Ovary (tissue), 9 donors: ENCODE results near the gene IFNAR2. TPM values are rescaled to one million over a fixed set of nuclear protein-coding genes. Genes with fewer than 3 reads are reported as not detected.

Experiments used
- DNase-seq, 5 donors: peaks; one replicate each; pipeline ENCODE4 v3.0.0-alpha.2; 2019 to 2020
- H3K27ac ChIP-seq, 2 donors: fragments of 200-600 bp; one replicate each; pipeline versions ENCODE4 v1.5.1 to v1.8.0; 2019 to 2022
- H3K27me3 ChIP-seq: fragments of 200-600 bp; one replicate; pipeline ENCODE4 v1.8.0; 2022
- H3K36me3 ChIP-seq: fragments of 200-600 bp; sonication (generic); one replicate; pipeline ENCODE4 v1.5.1; 2019
- H3K4me1 ChIP-seq: one replicate; pipeline ENCODE4 v1.8.1; 2013; ENCODE audit warnings: mild to moderate bottlenecking, moderate library complexity; ENCODE audit not compliant: insufficient read depth
- H3K4me3 ChIP-seq: fragments of 200-600 bp; sonication (generic); one replicate; pipeline ENCODE4 v1.5.1; 2017
- H3K9me3 ChIP-seq, 2 donors: fragments of 200-600 bp in 1 of 2; sonication (generic) in 1 of 2; one replicate each; pipeline versions ENCODE4 v1.5.1 to v1.8.1; 2013 to 2019; ENCODE audit warnings: mild to moderate bottlenecking in 1 of 2, moderate library complexity in 1 of 2
- EP300 ChIP-seq: sonication (generic); formaldehyde crosslinking; IDR thresholded peaks from one replicate; pipeline ENCODE4 v1.6.1; 2017; ENCODE audit warnings: antibody characterized with exemption
- POLR2A ChIP-seq: fragments of 450-650 bp; IDR thresholded peaks from one replicate; pipeline ENCODE4 v1.6.1; 2017; ENCODE audit warnings: antibody characterized with exemption, mild to moderate bottlenecking, moderate library complexity
- WGBS, 3 donors: extraction: QIAGEN DNeasy Blood & Tissue Kit in 1 of 3; methylation state at CpG; one replicate each; pipeline versions ENCODE4 v1.1.5 to v1.1.7; 2013 to 2017; 5-methylcytosine and 5-hydroxymethylcytosine counted together
- intact Hi-C, 4 donors: fragments of 100-400 bp; cut with DNase I; formaldehyde crosslinking; loops; one replicate each; pipeline versions ENCODE4 v1.11.0 to v1.15.1; 2022 to 2023
- polyA plus RNA-seq, 2 donors: library from polyadenylated mRNA; stranded (reverse); fragments of 200-250 nt in 1 of 2; fragments of 350-450 nt in 1 of 2; fragmentation: Illumina TruSeq in 1 of 2; extraction: RNeasy Lipid Tissue Mini Kit (QIAGEN cat#74804) in 1 of 2; gene quantifications; one replicate each; pipeline ENCODE4 v1.2.3, GENCODE V29; 2013 to 2014
- total RNA-seq, 7 donors: library from RNA; depleted of rRNA in 2 of 7; stranded (reverse); fragments of >200 nt in 2 of 7; fragmentation: NEBNext Ultra II Directional in 3 of 7; extraction: Animal tissue kit (Norgen Biotek cat#: 25700) in 3 of 7; gene quantifications; one replicate each; pipeline versions ENCODE4 v1.1.0 to v1.2.4, GENCODE V29; 2016 to 2023
- TF ChIP-seq, protein P1 (sequence below), 3 donors: fragments of 450-650 bp in 2 of 3; fragments of 200-600 bp in 1 of 3; IDR thresholded peaks; one replicate each; pipeline versions ENCODE4 v1.5.1 to v1.8.0; 2016 to 2022; ENCODE audit warnings: antibody characterized with exemption in 3 of 3, mild to moderate bottlenecking in 1 of 3
- donor health status: DM: no; HTN: no; CAD: no; lungs with moderate emphysema.
- donor health status: DM: no; HTN: no; CAD: no.
- donor health status: Bipolar disorder and iron deficiency.
- donor health status: DM: yes; HTN: yes; CAD: no.
- donor health status: DM: no; HTN: no; CAD: no.
- donor health status: DM: yes; HTN: yes; CAD: no.

The IFNAR2 gene
- total and polyA plus RNA-seq, 9 donors: 10.8 to 30.4 (median 20.5) TPM

DNA sequence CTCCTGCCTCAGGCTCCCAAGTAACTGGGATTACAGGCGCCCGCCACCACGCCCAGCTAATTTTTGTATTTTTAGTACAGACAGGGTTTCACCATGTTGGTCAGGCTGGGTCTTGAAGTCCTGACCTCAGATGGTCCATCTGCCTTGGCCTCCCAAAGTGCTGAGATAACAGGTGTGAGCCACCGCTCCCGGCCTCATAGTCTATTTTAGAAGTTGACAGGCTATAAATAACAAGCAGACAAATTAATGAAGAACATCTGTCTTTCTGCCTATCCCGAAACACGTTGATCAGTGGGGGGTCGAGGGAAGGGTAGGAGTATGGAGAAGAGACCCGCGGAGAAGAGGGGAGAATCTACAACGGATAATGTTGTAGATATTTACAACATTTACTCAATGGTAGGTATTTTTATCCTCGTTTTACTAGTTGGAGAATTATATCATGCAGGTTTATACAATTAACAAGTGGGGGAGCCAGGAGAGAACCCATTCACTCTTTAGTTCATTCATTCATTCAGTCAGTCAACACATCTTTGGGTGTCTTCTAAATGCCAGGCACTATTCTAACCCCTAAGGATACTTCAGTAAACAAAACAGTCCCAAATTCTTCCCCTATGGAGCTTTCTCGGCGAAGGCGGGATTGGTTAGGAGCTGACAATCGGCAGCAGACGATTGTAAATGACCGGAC, 497 bp upstream of the IFNAR2 start:
- Histone ChIP-seq H3K4me1 (peaks cover 3% of the 10 kb centered on the region), H3K27ac (peak overlapping the region in 1 of 2 donors; percentile 92), H3K9me3 (no peaks in the 10 kb centered on the region), H3K27me3 (no peaks in the 10 kb centered on the region), H3K36me3 (no peaks in the 10 kb centered on the region), H3K4me3 (peak overlapping the region; percentile 76)
- no peak for TF ChIP-seq EP300
- TF ChIP-seq POLR2A: no peak
- TF ChIP-seq, protein P1, sequence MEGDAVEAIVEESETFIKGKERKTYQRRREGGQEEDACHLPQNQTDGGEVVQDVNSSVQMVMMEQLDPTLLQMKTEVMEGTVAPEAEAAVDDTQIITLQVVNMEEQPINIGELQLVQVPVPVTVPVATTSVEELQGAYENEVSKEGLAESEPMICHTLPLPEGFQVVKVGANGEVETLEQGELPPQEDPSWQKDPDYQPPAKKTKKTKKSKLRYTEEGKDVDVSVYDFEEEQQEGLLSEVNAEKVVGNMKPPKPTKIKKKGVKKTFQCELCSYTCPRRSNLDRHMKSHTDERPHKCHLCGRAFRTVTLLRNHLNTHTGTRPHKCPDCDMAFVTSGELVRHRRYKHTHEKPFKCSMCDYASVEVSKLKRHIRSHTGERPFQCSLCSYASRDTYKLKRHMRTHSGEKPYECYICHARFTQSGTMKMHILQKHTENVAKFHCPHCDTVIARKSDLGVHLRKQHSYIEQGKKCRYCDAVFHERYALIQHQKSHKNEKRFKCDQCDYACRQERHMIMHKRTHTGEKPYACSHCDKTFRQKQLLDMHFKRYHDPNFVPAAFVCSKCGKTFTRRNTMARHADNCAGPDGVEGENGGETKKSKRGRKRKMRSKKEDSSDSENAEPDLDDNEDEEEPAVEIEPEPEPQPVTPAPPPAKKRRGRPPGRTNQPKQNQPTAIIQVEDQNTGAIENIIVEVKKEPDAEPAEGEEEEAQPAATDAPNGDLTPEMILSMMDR (IDR thresholded peaks at IDR 0.05): no peak
- 26 to 28% (median 28%) methylated on average over 18 of the region's 18 CpGs for WGBS, 3 donors
- intact Hi-C loops: no loop called here
- no peak for DNase-seq

DNA sequence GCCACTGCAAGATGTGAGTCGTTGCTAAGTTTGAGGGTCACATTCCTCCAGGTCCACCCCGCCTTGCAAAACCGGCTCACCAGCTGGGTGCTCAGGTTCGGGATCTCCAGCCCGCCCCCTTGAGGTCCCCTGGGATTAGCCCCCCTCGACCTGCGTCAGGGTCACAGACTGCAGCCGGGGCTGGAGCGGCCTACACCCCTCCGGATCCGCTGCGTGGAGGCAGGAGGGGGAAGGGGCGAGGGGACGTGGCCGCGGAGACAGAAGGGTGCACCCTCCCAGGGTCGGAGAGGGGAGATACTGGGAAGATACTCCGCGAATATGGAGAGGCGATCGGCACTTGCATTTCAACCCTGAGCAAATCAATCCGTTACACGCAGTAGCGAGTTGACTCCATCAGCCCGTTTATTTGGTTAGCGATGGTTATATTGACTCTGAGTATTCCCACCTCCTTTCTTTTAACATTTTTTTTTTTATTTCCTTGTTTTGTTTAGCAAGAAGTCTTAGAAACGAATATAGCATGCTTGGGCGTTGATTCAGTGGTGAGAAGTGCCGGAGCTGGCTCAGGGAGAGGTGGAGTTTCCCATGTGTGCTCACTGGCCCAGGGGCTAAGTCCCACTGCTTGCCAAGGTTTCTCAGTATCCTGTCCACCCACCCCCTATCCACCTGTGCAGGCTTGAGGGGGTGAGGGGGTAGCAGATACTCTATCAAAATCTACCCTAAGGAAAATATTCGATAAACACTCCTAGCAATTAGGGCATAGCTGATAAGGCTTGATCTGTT, 997 bp downstream of the IFNAR2 start:
- peak overlapping the region; percentile 81 to 92 for H3K27ac ChIP-seq
- H3K36me3 ChIP-seq: no peaks in the 10 kb centered on the region
- peaks cover 3% of the 10 kb centered on the region for H3K4me1 ChIP-seq
- H3K4me3 ChIP-seq: peak overlapping the region; percentile 76
- WGBS, 3 donors: 1 to 2% (median 2%) methylated on average over 30 of the region's 30 CpGs
- TF ChIP-seq, protein P1 (IDR thresholded peaks at IDR 0.05): no peak
- no peak for TF ChIP-seq POLR2A
- TF ChIP-seq EP300: no peak
- intact Hi-C loops: no loop called here
- no peaks in the 10 kb centered on the region for H3K27me3 ChIP-seq
- peak in 3 of 5 donors; percentile 37 to 66 (median 46) for DNase-seq
- H3K9me3 ChIP-seq: no peaks in the 10 kb centered on the region

DNA sequence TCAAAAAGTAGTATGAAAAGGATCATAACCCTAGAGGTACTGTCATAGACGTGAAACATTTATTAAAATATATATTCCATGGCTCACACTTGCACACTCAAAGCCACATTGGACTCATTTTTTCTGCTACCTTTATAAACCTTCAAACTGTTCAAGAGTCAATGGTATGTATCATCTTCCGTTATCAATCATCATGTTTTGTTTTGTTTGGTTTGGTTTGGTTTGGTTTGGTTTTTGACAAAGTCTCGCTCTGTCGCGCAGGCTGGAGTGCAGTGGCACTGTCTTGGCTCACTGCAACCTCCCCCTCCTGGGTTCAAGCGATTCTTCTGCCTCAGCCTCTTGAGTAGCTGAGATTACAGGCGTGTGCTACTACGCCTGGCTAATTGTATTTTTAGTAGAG, 1.8 kb downstream of the IFNAR2 start:
- DNase-seq: no peak
- TF ChIP-seq POLR2A: no peak
- TF ChIP-seq EP300: no peak
- TF ChIP-seq, protein P1 (IDR thresholded peaks at IDR 0.05): no peak
- Histone ChIP-seq H3K27ac (no peak overlapping the region), H3K4me1 (peaks cover 3% of the 10 kb centered on the region), H3K27me3 (no peaks in the 10 kb centered on the region), H3K9me3 (no peaks in the 10 kb centered on the region), H3K4me3 (no peak overlapping the region), H3K36me3 (no peaks in the 10 kb centered on the region)
- intact Hi-C loops: no loop called here
- WGBS, 3 donors: 81 to 90% (median 88%) methylated on average over 8 of the region's 8 CpGs

DNA sequence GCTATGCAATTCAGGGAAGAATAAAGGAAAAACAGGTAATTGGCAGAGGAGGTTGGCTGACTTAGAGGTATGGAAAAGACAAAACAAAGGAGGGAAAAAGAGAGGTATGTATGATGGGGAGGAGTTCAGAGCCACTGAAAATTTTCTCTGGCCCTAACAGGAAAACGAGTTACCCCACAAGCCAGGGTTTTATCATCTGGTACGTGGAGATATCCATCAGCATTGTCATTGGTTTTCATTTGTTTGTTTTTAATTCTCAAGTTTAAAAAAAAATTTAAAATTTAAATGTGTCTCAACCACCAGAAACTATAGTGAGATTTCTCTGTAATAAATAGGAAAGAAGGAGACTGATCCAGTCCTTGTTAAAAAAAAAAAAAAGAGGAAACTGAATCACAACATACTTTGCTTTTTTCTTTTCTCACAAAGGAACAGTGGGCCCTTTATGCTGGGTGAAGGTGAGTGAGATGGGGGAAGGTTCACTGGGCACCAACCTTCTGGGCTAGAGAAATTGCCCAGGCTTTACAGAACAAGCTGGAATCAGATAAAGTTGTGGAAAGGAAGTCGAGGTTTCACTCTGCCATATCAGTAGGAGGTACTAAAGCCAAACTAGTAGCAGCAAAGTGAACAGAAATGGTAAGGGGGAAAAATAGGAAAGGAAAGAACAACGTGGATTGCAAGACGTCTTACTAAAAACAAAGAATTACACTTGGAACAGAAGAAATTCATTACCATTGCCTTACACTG, 2.7 kb downstream of the IFNAR2 start:
- WGBS, 3 donors: 72 to 80% (median 75%) methylated on average over 5 of the region's 5 CpGs
- Histone ChIP-seq H3K27ac (no peak overlapping the region), H3K27me3 (no peaks in the 10 kb centered on the region)

More for the DNA sequence above, 2.7 kb downstream of the IFNAR2 start:
- intact Hi-C loops: no loop called here
- no peaks in the 10 kb centered on the region for H3K9me3 ChIP-seq
- TF ChIP-seq, protein P1 (IDR thresholded peaks at IDR 0.05): no peak
- TF ChIP-seq POLR2A (no peak), EP300 (no peak)
- no peak for DNase-seq
- H3K4me3 ChIP-seq: no peak overlapping the region
- peaks cover 3% of the 10 kb centered on the region for H3K4me1 ChIP-seq
- no peaks in the 10 kb centered on the region for H3K36me3 ChIP-seq
